Upper lobe of left lung (tissue), 4 donors: ENCODE data around the gene SQSTM1.

ENCODE experiments used
- EP300 ChIP-seq, 4 donors: sonication (generic); formaldehyde crosslinking; IDR thresholded peaks; one replicate each; pipeline ENCODE4 v1.5.1; 2017; ENCODE audit warnings: antibody characterized with exemption in 4 of 4, control low read depth in 2 of 4
- POLR2A ChIP-seq, 4 donors: fragments of 450-650 bp; IDR thresholded peaks; one replicate each; pipeline ENCODE4 v1.5.1; 2016 to 2017; ENCODE audit warnings: antibody characterized with exemption in 4 of 4, mild to moderate bottlenecking in 2 of 4
- TF ChIP-seq, protein P1 (sequence below), 6 experiments: fragments of 450-650 bp in 4 of 6; fragments of 200-600 bp in 2 of 6; sonication (generic) in 2 of 6; IDR thresholded peaks; one replicate each; pipeline ENCODE4 v1.5.1; 2016 to 2019; ENCODE audit warnings: antibody characterized with exemption in 6 of 6

DNA sequence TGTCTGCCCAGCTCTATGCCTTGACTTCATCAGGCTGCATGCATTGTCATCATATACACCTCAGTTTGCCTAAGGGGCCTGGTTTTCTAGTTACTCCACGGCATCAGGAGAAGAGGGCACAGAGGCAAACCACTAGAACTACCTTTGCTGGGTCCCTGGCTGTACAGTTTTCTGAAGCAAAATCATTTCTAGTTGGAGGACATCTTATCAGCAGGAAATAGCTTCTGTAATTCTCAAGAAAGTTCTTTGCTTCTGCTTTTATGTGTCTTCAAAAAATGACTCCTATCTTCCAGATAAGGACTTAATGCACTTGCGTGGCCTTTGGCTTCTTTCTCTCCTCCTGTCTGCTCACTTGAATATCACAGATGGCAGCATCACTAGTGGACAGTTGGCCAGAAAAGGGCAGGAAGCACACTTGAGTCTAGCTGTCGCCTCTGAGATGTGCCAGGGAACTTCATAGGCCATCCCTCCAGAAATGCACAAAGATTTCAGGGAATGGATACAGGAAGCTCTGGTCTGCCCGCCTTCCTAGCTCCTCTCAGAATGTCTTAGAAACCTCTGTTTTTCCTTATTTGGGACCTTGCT is 49.3 kb upstream of the SQSTM1 start:
- TF ChIP-seq, protein P1, sequence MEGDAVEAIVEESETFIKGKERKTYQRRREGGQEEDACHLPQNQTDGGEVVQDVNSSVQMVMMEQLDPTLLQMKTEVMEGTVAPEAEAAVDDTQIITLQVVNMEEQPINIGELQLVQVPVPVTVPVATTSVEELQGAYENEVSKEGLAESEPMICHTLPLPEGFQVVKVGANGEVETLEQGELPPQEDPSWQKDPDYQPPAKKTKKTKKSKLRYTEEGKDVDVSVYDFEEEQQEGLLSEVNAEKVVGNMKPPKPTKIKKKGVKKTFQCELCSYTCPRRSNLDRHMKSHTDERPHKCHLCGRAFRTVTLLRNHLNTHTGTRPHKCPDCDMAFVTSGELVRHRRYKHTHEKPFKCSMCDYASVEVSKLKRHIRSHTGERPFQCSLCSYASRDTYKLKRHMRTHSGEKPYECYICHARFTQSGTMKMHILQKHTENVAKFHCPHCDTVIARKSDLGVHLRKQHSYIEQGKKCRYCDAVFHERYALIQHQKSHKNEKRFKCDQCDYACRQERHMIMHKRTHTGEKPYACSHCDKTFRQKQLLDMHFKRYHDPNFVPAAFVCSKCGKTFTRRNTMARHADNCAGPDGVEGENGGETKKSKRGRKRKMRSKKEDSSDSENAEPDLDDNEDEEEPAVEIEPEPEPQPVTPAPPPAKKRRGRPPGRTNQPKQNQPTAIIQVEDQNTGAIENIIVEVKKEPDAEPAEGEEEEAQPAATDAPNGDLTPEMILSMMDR (IDR thresholded peaks at IDR 0.05), result no peak
- TF ChIP-seq POLR2A (IDR thresholded peaks at IDR 0.05) (no peak), EP300 (IDR thresholded peaks at IDR 0.05) (no peak)
